Uterus (tissue), 4 donors: Measurements from ENCODE around the gene PIK3R3. TPM values are rescaled to one million over a fixed set of nuclear protein-coding genes. Genes with fewer than 3 reads are reported as not detected.

ENCODE experiments used
- DNase-seq, 2 donors: peaks; one replicate each; pipeline ENCODE4 v3.0.0-alpha.2; 2019 to 2020
- H3K27ac ChIP-seq, 2 donors: fragments of 200-600 bp; sonication (generic); 1 replicate in 1 of 2; 2 replicates in 1 of 2; pipeline ENCODE4 v1.5.1; 2016 to 2018
- H3K27me3 ChIP-seq, 2 donors: fragments of 200-600 bp; sonication (generic); one replicate each; pipeline ENCODE4 v1.5.1; 2018 to 2019; ENCODE audit warnings: control low read depth in 1 of 2
- H3K36me3 ChIP-seq, 2 donors: fragments of 200-600 bp; sonication (generic); one replicate each; pipeline ENCODE4 v1.5.1; 2019; ENCODE audit warnings: control low read depth in 1 of 2
- H3K4me1 ChIP-seq, 2 donors: fragments of 200-600 bp; sonication (generic); one replicate each; pipeline ENCODE4 v1.5.1; 2018 to 2019; ENCODE audit warnings: control low read depth in 1 of 2
- H3K4me3 ChIP-seq, 2 donors: fragments of 200-600 bp; sonication (generic); 1 replicate in 1 of 2; 2 replicates in 1 of 2; pipeline ENCODE4 v1.5.1; 2018 to 2019; ENCODE audit warnings: mild to moderate bottlenecking in 1 of 2
- H3K9me3 ChIP-seq, 2 donors: fragments of 200-600 bp; sonication (generic); one replicate each; pipeline ENCODE4 v1.5.1; 2019; ENCODE audit warnings: control low read depth in 1 of 2
- CTCF ChIP-seq, 4 experiments: fragments of 200-600 bp in 2 of 4; fragments of 450-650 bp in 2 of 4; sonication (generic) in 2 of 4; IDR thresholded peaks; one replicate each; pipeline ENCODE4 v1.5.1; 2016 to 2019; ENCODE audit warnings: antibody characterized with exemption in 4 of 4, mild to moderate bottlenecking in 2 of 4, moderate library complexity in 1 of 4
- POLR2A ChIP-seq, 2 donors: fragments of 450-650 bp; IDR thresholded peaks; one replicate each; pipeline ENCODE4 v1.6.1; 2016; ENCODE audit warnings: antibody characterized with exemption in 2 of 2, mild to moderate bottlenecking in 1 of 2, moderate library complexity in 1 of 2
- intact Hi-C: fragments of 100-400 bp; cut with DNase I; formaldehyde crosslinking; loops from one replicate; pipeline ENCODE4 v1.15.1; 2023; ENCODE audit warnings: low total_unique reads
- total RNA-seq, 4 donors: library from RNA; depleted of rRNA in 3 of 4; stranded (reverse); fragments of >200 nt in 3 of 4; gene quantifications; one replicate each; pipeline versions ENCODE4 v1.1.0 to v1.2.4, GENCODE V29; 2014 to 2023
- donor health status: DM: yes; HTN: yes; CAD: no.

The PIK3R3 gene
- total RNA-seq, 4 donors from 2014 or later = 23.5 to 83.7 (median 38.3) TPM

GRCh38 chr1:46017876-46018503 is 114.4 kb downstream of the PIK3R3 start:
- Histone ChIP-seq H3K4me1 (no peaks in the 10 kb centered on the region), H3K27me3 (no peaks in the 10 kb centered on the region), H3K36me3 (no peaks in the 10 kb centered on the region), H3K9me3 (no peaks in the 10 kb centered on the region), H3K27ac (no peak overlapping the region), H3K4me3 (no peak overlapping the region)
- DNase-seq = no peak
- intact Hi-C loops = no loop called here
- no peak for TF ChIP-seq POLR2A (IDR thresholded peaks at IDR 0.05)
- no peak for TF ChIP-seq CTCF (IDR thresholded peaks at IDR 0.05)

- Histone ChIP-seq H3K27me3 (no peaks in the 10 kb centered on the region), H3K9me3 (no peaks in the 10 kb centered on the region), H3K4me1 (no peaks in the 10 kb centered on the region), H3K4me3 (no peak overlapping the region), H3K36me3 (no peaks in the 10 kb centered on the region), H3K27ac (no peak overlapping the region)
- intact Hi-C loops = no loop called here
- TF ChIP-seq POLR2A (IDR thresholded peaks at IDR 0.05) = no peak
- no peak for TF ChIP-seq CTCF (IDR thresholded peaks at IDR 0.05)
- DNase-seq = no peak
These were observed 118.8 kb downstream of the PIK3R3 start for GRCh38 chr1:46013581-46013980.

- H3K9me3 ChIP-seq = no peaks in the 10 kb centered on the region
These were observed 120.2 kb downstream of the PIK3R3 start for GRCh38 chr1:46012236-46012635.

GRCh38 chr1:46011121-46011695 is 121.2 kb downstream of the PIK3R3 start:
- Histone ChIP-seq H3K9me3 (no peaks in the 10 kb centered on the region), H3K27ac (no peak overlapping the region), H3K4me1 (no peaks in the 10 kb centered on the region), H3K4me3 (no peak overlapping the region), H3K27me3 (no peaks in the 10 kb centered on the region), H3K36me3 (no peaks in the 10 kb centered on the region)
- no peak for DNase-seq
- intact Hi-C loops = no loop called here
- no peak for TF ChIP-seq CTCF (IDR thresholded peaks at IDR 0.05)

More at GRCh38 chr1:46012236-46012635, 120.2 kb downstream of the PIK3R3 start:
- no peak overlapping the region for H3K4me3 ChIP-seq
- H3K4me1 ChIP-seq = no peaks in the 10 kb centered on the region
- no peaks in the 10 kb centered on the region for H3K36me3 ChIP-seq
- no peaks in the 10 kb centered on the region for H3K27me3 ChIP-seq
- no peak overlapping the region for H3K27ac ChIP-seq
- TF ChIP-seq POLR2A (IDR thresholded peaks at IDR 0.05) (no peak), CTCF (IDR thresholded peaks at IDR 0.05) (no peak)
- no peak for DNase-seq
- intact Hi-C loops = no loop called here

GRCh38 chr1:46010611-46011010 is 121.8 kb downstream of the PIK3R3 start:
- Histone ChIP-seq H3K9me3 (no peaks in the 10 kb centered on the region), H3K27me3 (no peaks in the 10 kb centered on the region), H3K4me1 (no peaks in the 10 kb centered on the region), H3K27ac (no peak overlapping the region), H3K4me3 (no peak overlapping the region), H3K36me3 (no peaks in the 10 kb centered on the region)
- TF ChIP-seq CTCF (IDR thresholded peaks at IDR 0.05) (no peak), POLR2A (IDR thresholded peaks at IDR 0.05) (no peak)
- intact Hi-C loops = no loop called here
- no peak for DNase-seq
